CD4-positive, alpha-beta T cell (primary cell): ENCODE measurements around the gene ZNF12. TPM values are rescaled to one million over a fixed set of nuclear protein-coding genes. Genes with fewer than 3 reads are reported as not detected.

Experiments used
- ATAC-seq: fragments of 200-7000 bp; cut with Tn5 transposase; one replicate; pipeline ENCODE4 v1.10.0; 2022; ENCODE audit warnings: mild to moderate bottlenecking; ENCODE audit not compliant: poor library complexity
- CTCF ChIA-PET: fragments of 350-600 bp; sonication (Branson Sonifier 250); formaldehyde crosslinking; loops from one replicate; lab custom pipeline; 2021; ENCODE audit warnings: antibody characterized with exemption, inconsistent platforms; lab: Charles Lee
- POLR2A ChIA-PET: fragments of 350-600 bp; sonication (Branson Sonifier 250); formaldehyde crosslinking; loops from one replicate; lab custom pipeline; 2021; ENCODE audit warnings: antibody characterized with exemption, inconsistent platforms; lab: Charles Lee
- DNase-seq, 14 experiments: peaks; one replicate each; pipeline ENCODE4 v3.0.0-alpha.2; 2013 to 2020; ENCODE audit warnings: mixed read lengths in 2 of 14
- H3K27ac ChIP-seq, 2 donors: one replicate each; pipeline versions ENCODE4 v1.5.1 to v1.7.0; 2013; ENCODE audit warnings: low read length in 2 of 2, low read depth in 1 of 2, mild to moderate bottlenecking in 1 of 2
- H3K27me3 ChIP-seq, 2 experiments: 1 replicate in 1 of 2; 2 replicates in 1 of 2; pipeline versions ENCODE4 v1.6.1 to v1.7.0; 2013; ENCODE audit warnings: low read length in 2 of 2, control low read depth in 1 of 2, mild to moderate bottlenecking in 1 of 2, moderate library complexity in 1 of 2; ENCODE audit not compliant: insufficient read depth in 2 of 2, control insufficient read depth in 1 of 2
- H3K36me3 ChIP-seq: one replicate; pipeline ENCODE4 v1.6.1; 2013; ENCODE audit warnings: low read length, control low read depth; ENCODE audit not compliant: insufficient read depth
- H3K4me1 ChIP-seq: one replicate; pipeline ENCODE4 v1.6.1; 2013; ENCODE audit warnings: low read length, control low read depth; ENCODE audit not compliant: insufficient read depth
- H3K4me3 ChIP-seq: one replicate; pipeline ENCODE4 v1.5.1; 2013; ENCODE audit warnings: mild to moderate bottlenecking, low read length, moderate library complexity
- H3K9me3 ChIP-seq, 2 experiments: 1 replicate in 1 of 2; 2 replicates in 1 of 2; pipeline versions ENCODE4 v1.6.1 to v1.7.0; 2013; ENCODE audit warnings: low read length in 2 of 2, mild to moderate bottlenecking in 2 of 2, control low read depth in 1 of 2, moderate library complexity in 1 of 2; ENCODE audit not compliant: control insufficient read depth in 1 of 2, insufficient read depth in 1 of 2
- H3K27ac Mint-ChIP-seq: one replicate; pipeline ENCODE4 v1.8.0; 2020; ENCODE audit warnings: mixed read lengths
- H3K27me3 Mint-ChIP-seq: one replicate; pipeline ENCODE4 v1.8.0; 2021; ENCODE audit warnings: mixed read lengths
- H3K36me3 Mint-ChIP-seq: one replicate; pipeline ENCODE4 v1.8.0; 2021; ENCODE audit warnings: low read depth, mixed read lengths
- H3K4me1 Mint-ChIP-seq: one replicate; pipeline ENCODE4 v1.8.0; 2021; ENCODE audit warnings: low read depth, mixed read lengths
- H3K4me3 Mint-ChIP-seq: one replicate; pipeline ENCODE4 v1.8.0; 2020; ENCODE audit warnings: mild to moderate bottlenecking, mixed read lengths
- H3K9me3 Mint-ChIP-seq: one replicate; pipeline ENCODE4 v1.8.0; 2020; ENCODE audit warnings: mixed read lengths
- intact Hi-C, 2 experiments: fragments of 100-400 bp; cut with DNase I in 1 of 2; cut with micrococcal nuclease in 1 of 2; formaldehyde crosslinking; loops; one replicate each; pipeline versions ENCODE4 v1.15.1 to v1.9.0; 2023 to 2025; cut with DNase I, micrococcal nuclease
- total RNA-seq, 174 experiments: library from RNA in 2 of 174; stranded (reverse) in 2 of 174; gene quantifications; one replicate each; pipeline ENCODE4 v1.2.3 and lab custom pipeline; 2021 to 2026
- TF ChIP-seq, protein P1 (sequence below): fragments of 200-600 bp; IDR thresholded peaks from one replicate; pipeline ENCODE4 v1.8.0; 2022; ENCODE audit warnings: antibody characterized with exemption, mild to moderate bottlenecking

ZNF12 gene
- total RNA-seq, 2 experiments from 2014 or later = 22.1 to 22.5 TPM

DNA sequence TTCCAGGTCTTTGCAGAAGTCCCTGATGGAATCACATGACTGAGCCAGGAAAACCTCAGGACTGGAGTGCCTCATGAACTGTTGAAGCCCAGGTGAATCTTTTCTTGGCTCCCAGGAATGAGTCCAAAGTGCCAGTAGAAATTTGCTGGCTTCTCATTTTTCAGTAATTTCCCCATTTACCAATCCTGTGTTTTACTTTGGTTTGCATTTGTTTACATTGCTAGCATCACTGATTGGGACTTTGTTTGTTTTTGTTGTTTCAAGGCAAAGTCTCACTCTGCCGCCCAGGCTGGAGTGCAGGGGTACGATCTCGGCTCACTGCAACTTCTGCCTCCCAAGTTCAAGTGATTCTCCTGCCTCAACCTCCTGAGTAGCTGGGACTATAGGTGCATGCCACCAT lies 1.6 kb upstream of the ZNF12 start:
- CTCF ChIA-PET = no interaction called here
- intact Hi-C loops = loop anchor here in 1 of 2 experiments (5.0 to 10.0 kb wide), 4 partner anchors 116 to 1664 kb away; partner anchors contain the start of genes INTS15, RBAK and ZDHHC4
- Mint-ChIP-seq H3K4me1 (peaks cover 32% of the 10 kb centered on the region), H3K36me3 (peaks cover 34% of the 10 kb centered on the region), H3K27me3 (no peaks in the 10 kb centered on the region), H3K4me3 (peak overlapping the region; percentile 95), H3K27ac (no peak overlapping the region), H3K9me3 (no peaks in the 10 kb centered on the region)
- Histone ChIP-seq H3K9me3 (peaks cover 0 to 5% of the 10 kb centered on the region in 2 experiments), H3K4me3 (no peak overlapping the region), H3K27ac (no peak overlapping the region), H3K27me3 (no peaks in the 10 kb centered on the region), H3K4me1 (peaks cover 30% of the 10 kb centered on the region), H3K36me3 (peaks cover 19% of the 10 kb centered on the region)
- POLR2A ChIA-PET = no interaction called here
- TF ChIP-seq, protein P1, sequence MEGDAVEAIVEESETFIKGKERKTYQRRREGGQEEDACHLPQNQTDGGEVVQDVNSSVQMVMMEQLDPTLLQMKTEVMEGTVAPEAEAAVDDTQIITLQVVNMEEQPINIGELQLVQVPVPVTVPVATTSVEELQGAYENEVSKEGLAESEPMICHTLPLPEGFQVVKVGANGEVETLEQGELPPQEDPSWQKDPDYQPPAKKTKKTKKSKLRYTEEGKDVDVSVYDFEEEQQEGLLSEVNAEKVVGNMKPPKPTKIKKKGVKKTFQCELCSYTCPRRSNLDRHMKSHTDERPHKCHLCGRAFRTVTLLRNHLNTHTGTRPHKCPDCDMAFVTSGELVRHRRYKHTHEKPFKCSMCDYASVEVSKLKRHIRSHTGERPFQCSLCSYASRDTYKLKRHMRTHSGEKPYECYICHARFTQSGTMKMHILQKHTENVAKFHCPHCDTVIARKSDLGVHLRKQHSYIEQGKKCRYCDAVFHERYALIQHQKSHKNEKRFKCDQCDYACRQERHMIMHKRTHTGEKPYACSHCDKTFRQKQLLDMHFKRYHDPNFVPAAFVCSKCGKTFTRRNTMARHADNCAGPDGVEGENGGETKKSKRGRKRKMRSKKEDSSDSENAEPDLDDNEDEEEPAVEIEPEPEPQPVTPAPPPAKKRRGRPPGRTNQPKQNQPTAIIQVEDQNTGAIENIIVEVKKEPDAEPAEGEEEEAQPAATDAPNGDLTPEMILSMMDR = no peak
- no peak for ATAC-seq
- no peak for DNase-seq

DNA sequence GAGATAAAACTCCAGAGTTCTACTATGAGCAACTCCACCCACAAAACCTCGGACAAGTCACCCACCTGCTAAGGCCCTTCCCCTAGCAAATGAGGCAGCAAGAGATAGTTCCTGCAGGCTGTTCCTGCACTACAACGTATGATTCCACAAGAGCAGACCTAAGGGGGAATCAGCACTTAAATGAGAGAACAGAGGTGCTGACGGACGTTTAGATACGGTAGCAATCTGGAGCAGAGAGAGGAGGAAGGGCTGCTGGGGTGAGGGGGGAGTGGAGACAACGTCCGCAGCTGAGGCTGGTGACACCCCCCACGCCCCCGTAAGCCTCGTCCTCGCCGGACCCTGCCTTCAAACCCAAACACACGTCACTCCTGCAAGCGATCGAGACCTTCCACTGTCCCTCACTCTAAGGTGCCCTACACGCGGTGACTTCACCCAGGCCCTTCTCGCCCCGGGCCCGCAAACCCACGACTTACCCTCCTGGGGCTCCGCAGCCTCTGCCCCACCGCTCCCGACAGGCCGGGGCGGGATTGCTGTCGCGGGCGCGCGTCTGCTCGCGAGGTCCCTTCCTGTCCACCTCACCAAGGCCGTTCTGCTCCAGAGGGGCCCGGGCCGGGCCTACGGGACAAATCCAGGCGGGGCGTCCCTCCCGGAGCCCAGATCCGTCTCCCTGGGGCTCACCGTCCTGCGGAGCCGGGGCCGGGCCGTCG lies 635 bp downstream of the ZNF12 start:
- Histone ChIP-seq H3K9me3 (peaks cover 0 to 14% of the 10 kb centered on the region in 2 experiments), H3K27me3 (no peaks in the 10 kb centered on the region), H3K4me1 (peaks cover 40% of the 10 kb centered on the region), H3K27ac (peak overlapping the region; percentile 61 to 64), H3K36me3 (peaks cover 38% of the 10 kb centered on the region), H3K4me3 (peak overlapping the region; percentile 95)
- H3K27me3 Mint-ChIP-seq = no peaks in the 10 kb centered on the region
- TF ChIP-seq, protein P1 = no peak
- peak overlapping the region; percentile 94 for H3K4me3 Mint-ChIP-seq
- peak overlapping the region; percentile 87 for H3K27ac Mint-ChIP-seq
- peak; percentile 30 for ATAC-seq
- ChIA-PET CTCF (no interaction called here), POLR2A (no interaction called here)
- H3K4me1 Mint-ChIP-seq = peaks cover 49% of the 10 kb centered on the region
- intact Hi-C loops = loop anchor here in 1 of 2 experiments (1.0 to 10.0 kb wide), 5 partner anchors 21 to 1661 kb away; partner anchors contain the start of genes INTS15, RBAK and ZDHHC4
- peak in 12 of 14 experiments; percentile 1 to 54 (median 12) for DNase-seq
- H3K36me3 Mint-ChIP-seq = peaks cover 41% of the 10 kb centered on the region
- peaks cover 4% of the 10 kb centered on the region for H3K9me3 Mint-ChIP-seq

DNA sequence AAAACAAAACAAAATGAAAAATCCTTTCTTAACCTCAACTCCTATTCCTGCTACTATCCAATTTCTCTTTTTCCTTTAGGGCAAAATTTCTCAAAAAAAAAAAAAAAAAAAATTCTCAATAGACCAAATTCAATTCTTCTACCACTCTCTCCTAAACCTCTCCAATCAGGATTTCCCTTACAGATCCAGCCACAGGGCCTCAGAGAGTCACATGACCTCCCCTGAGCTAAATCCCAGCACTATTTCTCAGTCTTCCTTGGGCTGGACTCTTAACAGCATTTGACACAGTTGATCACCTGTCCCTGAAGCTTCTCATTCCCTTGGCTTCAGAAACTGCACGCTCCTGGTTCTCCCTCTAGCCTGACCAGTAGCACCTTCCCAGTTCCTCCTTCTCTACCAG lies 4.9 kb downstream of the ZNF12 start:
- peaks cover 49% of the 10 kb centered on the region for H3K4me1 Mint-ChIP-seq
- no peak for ATAC-seq

More for the DNA sequence above, 4.9 kb downstream of the ZNF12 start:
- POLR2A ChIA-PET = no interaction called here
- peaks cover 34% of the 10 kb centered on the region for H3K4me1 ChIP-seq
- peaks cover 76% of the 10 kb centered on the region for H3K36me3 ChIP-seq
- peaks cover 29% of the 10 kb centered on the region in 2 experiments for H3K9me3 ChIP-seq
- intact Hi-C loops = loop anchor here in 1 of 2 experiments (5.0 to 10.0 kb wide), 2 partner anchors 35 to 1657 kb away; partner anchors contain the start of gene RBAK
- Mint-ChIP-seq H3K36me3 (peaks cover 37% of the 10 kb centered on the region), H3K27ac (no peak overlapping the region), H3K4me3 (peak overlapping the region; percentile 1), H3K27me3 (no peaks in the 10 kb centered on the region), H3K9me3 (peaks cover 15% of the 10 kb centered on the region)
- no peak for DNase-seq
- no peak overlapping the region for H3K4me3 ChIP-seq
- TF ChIP-seq, protein P1 = no peak
- no peak overlapping the region for H3K27ac ChIP-seq
- no peaks in the 10 kb centered on the region for H3K27me3 ChIP-seq
- CTCF ChIA-PET = no interaction called here
